GM19239 (cell line): ENCODE data around the gene FZR1.
"Not testable (repeated sequence)": the region's sequence is repeated elsewhere in the genome, so short reads cannot be mapped to it uniquely, and the experiment has no call there.

Experiments
- DNase-seq: peaks from one replicate; pipeline ENCODE4 v3.0.0; 2011; ENCODE audit warnings: low spot score; ENCODE audit not compliant: insufficient read length
- FAIRE-seq: peaks from 2 replicates; lab custom pipeline; 2011; peaks lifted over from hg19 to GRCh38; lab: Jason Lieb, UNC

Gene FZR1

DNA sequence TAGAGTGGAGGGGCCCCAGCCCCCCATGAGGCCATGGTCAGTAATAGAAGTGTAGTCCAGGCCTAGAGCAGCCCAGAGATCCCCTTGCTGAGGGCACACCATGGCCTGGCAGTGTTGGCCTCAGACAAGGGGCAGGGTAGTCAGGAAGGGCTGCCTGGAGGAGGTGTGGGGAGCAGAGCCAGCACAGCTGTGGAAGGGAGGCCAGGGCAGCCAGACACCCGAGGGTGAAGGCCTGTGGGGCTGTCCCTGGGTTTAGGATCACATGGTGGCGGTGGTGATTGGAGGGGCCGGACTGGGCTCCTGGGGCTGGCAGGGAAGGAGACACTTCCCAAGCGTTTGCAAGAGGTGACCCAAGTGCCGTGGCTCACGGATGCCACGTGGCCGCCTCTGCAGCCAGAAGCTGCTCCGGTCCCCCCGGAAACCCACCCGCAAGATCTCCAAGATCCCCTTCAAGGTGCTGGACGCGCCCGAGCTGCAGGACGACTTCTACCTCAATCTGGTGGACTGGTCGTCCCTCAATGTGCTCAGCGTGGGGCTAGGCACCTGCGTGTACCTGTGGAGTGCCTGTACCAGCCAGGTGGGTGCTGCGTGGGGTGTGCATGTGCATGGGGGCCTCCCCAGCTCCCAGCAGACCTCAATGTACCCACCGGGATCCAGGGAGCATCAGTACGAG, 21.3 kb downstream of the FZR1 start:
- FAIRE-seq, result no peak

DNA sequence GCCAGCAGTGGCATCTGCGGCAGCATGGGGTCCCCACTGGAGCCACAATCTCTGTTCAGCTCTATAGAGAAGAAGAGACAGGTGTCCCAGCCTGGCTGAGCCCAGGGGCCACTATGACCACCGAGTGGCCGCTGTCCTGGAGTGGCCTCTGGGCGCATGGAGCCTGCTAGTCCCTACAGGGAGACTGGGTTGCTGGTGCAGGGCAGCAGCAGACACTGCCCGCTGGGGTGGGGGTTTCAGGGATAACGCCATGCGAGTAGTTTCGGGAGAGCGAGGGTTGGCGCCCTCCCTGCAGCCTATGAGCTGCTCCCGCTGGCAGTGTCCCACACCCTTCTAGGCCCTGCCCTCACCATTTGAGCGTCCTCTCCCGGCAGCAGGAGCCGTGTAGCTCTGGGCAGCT, 22.0 kb downstream of the FZR1 start:
- no peak for FAIRE-seq
- no peak for DNase-seq

More for the DNA sequence above, 21.3 kb downstream of the FZR1 start:
- no peak for DNase-seq

DNA sequence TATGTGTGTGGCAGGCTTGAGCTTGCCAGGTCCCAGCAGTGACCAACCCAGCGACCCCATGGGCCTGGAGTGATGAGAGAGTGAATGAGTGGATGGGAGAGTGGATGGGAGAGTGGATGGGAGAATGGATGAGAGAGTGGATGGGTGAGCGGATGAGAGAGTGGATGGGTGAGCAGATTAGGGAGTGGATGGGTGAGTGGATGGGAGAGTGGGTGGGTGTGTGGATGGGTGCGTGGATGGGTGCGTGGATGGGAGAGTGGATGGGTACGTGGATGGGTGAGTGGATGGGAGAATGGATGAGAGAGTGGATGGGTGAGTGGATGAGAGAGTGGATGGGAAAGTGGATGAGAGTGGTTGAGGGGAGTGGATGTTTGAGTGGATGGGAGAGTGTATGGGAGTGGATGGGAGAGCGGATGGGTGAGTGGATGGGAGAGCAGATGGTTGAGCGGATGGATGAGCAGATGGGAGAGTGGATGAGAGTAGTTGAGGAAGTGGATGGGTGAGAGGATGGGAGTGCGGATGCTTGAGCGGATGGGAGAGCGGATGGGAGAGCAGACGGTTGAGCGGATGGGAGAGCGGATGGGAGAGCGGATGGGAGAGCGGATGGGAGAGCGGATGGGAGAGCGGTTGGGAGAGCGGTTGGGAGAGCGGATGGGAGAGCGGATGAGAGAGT, 22.6 kb downstream of the FZR1 start:
- DNase-seq, result no peak
- FAIRE-seq, result no peak

DNA sequence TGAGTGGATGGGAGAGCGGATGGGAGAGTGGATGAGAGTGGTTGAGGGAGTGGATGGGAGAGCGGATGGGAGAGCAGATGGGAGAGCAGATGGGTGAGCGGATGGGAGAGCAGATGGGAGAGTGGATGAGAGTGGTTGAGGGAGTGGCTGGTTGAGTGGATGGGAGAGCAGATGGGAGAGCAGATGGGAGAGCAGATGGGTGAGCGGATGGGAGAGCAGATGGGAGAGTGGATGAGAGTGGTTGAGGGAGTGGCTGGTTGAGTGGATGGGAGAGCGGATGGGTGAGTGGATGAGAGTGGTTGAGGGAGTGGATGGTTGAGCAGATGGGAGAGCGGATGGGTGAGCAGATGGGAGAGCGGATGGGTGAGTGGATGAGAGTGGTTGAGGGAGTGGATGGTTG, 23.2 kb downstream of the FZR1 start:
- DNase-seq, FAIRE-seq: not testable (repeated sequence)

DNA sequence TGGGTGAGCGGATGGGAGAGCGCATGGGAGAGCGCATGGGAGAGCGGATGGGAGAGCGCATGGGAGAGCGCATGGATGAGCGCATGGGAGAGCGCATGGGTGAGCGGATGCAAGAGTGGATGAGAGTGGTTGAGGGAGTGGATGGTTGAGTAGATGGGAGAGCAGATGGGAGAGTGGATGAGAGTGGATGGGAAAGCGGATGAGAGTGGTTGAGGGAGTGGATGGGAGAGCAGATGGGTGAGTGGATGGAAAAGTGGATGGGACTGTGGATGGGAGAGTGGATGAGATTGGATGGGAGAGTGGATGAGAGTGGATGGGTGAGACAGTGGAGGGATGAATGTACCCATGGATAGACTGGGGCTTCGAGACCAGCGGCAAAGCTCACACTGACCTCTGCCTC, 24.3 kb downstream of the FZR1 start:
- DNase-seq (no peak), FAIRE-seq (no peak)

DNA sequence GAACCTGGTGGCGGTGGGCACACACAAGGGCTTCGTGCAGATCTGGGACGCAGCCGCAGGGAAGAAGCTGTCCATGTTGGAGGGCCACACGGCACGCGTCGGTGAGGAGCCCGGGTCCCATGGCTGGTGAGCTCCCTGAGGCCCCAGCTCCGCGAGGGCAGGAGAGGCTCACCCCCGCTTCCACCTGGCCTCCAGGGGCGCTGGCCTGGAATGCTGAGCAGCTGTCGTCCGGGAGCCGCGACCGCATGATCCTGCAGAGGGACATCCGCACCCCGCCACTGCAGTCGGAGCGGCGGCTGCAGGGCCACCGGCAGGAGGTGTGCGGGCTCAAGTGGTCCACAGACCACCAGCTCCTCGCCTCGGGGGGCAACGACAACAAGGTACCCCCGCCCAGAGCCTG, 25.6 kb downstream of the FZR1 start:
- no peak for DNase-seq
- no peak for FAIRE-seq

DNA sequence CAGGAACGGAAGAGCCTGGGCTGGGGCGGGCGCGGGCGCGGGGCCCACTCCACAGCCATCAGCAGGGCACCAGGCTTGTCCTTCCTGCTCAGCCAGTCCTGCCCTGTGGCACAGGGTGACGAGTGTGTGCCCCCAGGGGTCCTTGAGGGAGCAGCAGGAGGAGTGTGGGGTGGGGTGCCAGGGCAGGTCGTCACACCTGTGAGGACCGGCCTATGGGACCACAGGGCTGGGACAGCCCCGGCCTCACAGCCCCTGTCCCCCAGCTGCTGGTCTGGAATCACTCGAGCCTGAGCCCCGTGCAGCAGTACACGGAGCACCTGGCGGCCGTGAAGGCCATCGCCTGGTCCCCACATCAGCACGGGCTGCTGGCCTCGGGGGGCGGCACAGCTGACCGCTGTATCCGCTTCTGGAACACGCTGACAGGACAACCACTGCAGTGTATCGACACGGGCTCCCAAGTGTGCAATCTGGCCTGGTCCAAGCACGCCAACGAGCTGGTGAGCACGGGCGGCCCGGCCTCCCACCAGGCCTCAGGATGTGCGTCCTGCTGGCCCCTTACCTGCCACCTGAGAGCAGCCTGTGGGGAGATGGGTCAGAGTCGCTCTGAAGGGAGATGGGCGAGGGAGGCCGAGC, 26.2 kb downstream of the FZR1 start:
- DNase-seq, result no peak
- no peak for FAIRE-seq

DNA sequence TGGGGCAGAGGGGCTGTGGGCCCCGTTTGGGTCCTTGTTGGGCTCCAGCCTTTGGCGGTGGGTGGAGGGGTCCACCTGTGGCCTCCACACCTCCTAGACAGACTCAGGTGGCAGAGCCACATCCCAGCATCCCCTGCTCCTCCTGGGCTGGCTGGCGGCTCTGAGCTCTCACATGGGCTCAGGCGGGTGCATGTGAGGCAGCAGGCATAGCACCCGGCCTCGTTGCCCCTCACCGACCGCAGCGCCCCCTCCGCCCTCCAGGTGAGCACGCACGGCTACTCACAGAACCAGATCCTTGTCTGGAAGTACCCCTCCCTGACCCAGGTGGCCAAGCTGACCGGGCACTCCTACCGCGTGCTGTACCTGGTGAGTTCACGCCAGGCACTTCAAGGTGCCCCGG, 26.9 kb downstream of the FZR1 start:
- no peak for FAIRE-seq

DNA sequence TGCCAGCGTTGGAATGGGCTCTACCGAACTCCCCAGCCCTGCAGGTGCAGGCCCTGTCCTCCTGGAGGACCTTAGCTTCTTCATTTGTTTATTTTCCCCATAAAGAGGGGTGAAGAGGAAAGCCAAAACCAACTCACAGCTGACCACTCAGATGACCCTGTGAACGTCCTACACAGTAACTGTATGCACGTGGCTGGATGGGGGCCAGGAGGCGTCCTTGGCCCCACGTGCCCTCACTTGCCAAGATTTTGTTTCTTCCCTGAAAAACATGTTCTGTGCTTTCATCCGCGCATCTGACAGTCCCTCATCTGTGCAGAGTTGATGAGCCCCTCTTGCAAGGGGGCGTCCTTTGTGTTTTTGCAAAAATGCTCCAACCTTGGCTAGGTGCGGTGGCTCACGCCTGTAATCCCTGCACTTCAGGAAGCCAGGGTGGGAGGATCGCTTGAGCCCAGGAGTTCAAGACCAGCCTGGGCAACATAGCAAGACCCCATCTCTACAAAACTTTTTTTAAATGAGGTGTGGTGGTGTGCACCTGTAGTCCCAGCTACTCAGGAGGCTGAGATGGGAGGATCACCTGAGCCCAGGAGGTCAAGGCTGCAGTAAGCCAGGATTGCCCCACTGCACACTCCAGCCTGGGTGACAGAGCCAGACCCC, 27.6 kb downstream of the FZR1 start:
- DNase-seq (no peak), FAIRE-seq (no peak)

More for the DNA sequence above, 26.9 kb downstream of the FZR1 start:
- DNase-seq, result no peak

DNA sequence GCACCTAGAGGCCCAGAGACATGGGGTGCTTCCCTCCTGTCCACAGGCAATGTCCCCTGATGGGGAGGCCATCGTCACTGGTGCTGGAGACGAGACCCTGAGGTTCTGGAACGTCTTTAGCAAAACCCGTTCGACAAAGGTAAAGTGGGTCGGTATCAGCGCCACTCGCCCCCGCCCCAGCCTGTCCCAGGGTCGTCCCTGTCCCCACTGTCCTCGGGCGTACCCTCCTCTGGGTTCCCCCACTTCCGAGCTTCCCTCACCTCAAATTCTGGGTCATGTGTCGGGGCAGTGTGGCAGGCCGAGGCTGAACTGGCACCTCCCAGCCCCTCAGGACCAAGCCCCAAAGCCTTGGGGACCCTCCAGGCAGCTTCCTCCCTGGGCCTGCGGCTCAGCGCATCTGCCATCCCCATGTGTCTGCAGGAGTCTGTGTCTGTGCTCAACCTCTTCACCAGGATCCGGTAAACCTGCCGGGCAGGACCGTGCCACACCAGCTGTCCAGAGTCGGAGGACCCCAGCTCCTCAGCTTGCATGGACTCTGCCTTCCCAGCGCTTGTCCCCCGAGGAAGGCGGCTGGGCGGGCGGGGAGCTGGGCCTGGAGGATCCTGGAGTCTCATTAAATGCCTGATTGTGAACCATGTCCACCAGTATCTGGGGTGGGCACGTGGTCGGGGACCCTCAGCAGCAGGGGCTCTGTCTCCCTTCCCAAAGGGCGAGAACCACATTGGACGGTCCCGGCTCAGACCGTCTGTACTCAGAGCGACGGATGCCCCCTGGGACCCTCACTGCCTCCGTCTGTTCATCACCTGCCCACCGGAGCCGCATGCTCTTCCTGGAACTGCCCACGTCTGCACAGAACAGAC, 28.5 kb downstream of the FZR1 start:
- FAIRE-seq (no peak), DNase-seq (no peak)

DNA sequence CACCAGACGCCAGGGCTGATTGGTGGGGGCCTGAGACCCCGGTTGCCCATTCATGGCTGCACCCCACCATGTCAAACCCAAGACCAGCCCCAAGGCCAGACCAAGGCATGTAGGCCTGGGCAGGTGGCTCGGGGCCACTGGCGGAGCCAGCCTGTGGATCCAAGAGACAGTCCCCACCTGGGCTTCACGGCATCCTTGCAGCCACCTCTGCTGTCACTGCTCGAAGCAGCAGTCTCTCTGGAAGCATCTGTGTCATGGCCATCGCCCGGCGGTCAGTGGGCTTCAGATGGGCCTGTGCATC, 29.1 kb downstream of the FZR1 start:
- FAIRE-seq (no peak), DNase-seq (no peak)

DNA sequence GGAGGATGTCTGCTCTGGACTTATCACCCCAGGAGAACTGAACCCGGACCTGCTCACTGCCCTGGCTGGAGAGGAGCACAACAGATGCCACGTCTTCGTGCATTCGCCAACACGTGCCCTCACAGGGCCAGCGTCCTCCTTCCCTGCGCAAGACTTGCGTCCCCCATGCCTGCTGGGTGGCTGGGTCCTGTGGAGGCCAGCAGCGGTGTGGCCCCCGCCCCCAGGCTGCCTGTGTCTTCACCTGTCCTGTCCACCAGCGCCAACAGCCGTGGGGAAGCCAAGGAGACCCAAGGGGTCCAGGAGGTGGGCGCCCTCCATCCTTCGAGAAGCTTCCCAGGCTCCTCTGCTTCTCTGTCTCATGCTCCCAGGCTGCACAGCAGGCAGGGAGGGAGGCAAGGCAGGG, 29.5 kb downstream of the FZR1 start:
- FAIRE-seq (no peak), DNase-seq (no peak)

DNA sequence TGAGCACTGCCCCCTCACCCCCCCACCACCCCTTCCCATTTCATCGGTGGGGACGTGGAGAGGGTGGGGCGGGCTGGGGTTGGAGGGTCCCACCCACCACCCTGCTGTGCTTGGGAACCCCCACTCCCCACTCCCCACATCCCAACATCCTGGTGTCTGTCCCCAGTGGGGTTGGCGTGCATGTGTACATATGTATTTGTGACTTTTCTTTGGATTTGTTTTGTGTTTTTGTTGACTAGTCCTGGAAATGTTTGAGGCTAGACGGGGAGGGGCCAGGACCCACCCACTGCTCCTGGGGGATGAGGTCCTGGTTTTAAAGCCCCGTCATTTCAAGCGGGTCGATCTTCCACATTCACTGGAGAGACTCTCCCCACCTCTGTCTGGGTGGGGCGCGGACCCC, 29.9 kb downstream of the FZR1 start:
- DNase-seq, result no peak

DNA sequence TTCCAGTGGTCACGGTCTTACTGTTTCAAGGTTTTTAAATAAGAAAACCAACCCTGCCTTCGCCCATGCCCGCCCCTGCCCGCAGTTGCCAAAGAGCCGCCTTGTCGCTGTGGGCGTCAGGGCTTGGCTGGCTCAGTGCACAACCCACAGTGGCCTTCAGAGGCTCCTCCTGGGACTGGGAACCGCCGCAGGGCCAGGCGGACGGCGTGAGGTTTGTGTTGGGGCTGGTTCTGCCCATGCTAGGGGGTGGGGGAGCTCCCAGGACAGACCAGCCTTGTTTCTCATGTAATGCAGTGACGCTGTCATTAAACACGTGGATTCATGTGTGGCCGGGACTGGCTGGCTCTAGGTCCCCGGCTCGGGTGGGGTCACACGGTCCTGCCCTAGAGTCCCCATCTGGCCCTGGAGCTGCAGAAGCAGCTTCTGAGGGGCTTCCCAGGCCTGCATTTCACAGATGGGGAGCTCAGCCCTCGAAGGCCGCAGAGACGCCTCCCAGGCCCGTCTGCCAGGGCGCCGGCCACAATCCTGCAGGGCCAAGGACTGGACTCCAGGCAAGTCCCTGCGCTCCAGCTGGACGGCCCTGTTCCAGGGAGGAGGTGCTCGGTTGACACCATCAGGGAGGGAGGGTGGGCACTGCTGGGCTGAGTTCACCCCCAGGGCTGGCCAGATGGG, 30.5 kb downstream of the FZR1 start:
- no peak for DNase-seq
- no peak for FAIRE-seq

More for the DNA sequence above, 29.9 kb downstream of the FZR1 start:
- no peak for FAIRE-seq

DNA sequence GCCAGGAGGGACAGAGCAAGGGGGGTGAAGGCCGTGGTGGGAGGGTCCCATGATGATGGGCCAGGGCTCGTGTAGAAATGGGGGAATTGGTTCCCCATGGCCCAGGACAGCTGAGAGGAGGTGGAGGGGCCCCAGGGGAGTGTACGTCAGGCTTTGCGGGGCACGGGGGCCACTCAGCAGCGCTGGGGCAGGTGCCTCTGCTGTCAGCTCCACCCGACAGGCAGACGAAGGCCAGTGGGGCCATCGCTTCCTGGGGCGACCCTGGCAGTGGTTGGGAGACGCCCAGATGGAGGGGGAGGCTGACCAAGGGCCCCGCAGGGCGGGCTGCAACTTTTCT, 31.0 kb downstream of the FZR1 start:
- DNase-seq (no peak), FAIRE-seq (no peak)

DNA sequence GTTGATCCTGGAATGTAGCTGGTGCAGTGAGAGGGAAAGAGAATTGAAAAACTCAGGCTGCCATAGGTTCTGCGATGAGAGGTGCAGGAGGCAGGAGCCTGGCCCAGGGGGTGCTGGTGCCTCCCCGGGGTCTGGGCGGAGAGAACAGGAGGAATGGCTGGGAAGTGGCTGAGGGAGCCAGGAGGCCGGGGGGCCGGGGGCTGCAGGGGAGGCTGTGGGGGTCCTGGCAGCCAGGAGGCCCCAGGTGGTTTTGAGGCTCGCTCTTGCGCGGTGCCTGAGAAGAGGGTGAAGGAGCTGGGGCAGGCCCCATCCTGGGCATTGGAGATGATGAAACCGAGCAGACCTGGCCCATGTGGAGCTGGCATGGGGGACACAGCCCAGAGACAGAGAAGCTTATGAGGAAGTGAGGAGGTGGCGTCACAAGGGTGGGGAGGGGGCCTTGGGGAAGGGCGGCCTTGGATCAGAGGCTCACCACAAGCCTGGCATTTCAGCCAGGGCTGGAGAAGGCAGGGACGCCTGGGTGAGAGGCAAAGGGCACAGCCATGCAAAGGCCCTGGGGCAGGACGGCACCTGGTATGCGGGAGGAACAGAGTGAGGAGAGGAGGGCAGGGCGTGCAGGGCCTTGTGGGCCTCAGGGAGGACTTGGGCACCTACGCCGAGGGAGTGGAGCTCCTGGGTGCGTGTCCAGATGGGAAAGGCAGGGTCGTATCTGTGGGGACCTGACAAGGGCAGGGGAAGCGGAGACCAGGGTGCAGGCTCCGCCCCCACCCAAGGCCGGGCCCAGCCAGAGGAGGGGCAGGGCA, 31.5 kb downstream of the FZR1 start:
- FAIRE-seq (no peak), DNase-seq (no peak)

DNA sequence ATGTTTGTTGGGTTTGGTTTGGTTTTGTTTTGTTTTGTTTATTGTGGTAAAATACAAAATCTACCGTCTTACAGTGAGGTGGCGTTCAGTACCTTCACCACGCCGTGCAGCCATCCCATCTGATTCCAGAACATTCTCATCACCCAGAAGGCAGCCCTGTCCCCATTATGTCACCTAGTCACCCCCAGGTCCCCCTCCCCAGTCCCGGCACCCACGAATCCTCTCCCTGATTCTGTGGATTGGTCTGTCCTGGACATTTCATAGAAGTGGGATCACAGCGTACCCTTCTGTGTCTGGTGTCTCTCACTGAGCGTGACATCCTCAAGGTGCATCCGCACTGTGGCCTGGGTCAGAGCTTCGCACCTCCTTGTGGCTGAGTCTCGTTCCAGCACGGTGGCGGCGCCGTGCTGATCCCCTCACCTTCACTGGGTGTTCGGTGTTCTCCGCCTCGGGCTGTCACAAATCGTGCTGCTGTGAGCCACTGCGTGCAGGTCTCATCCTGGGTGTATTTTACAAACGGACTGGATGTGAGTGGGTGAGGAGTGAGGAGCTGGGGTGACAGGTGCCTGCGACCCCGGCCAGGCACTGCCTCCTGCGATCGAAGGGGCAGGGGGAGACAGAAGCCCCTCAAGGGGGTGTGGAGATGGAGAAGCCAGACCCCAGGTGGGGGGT, 32.3 kb downstream of the FZR1 start:
- DNase-seq, result no peak
- FAIRE-seq, result no peak

DNA sequence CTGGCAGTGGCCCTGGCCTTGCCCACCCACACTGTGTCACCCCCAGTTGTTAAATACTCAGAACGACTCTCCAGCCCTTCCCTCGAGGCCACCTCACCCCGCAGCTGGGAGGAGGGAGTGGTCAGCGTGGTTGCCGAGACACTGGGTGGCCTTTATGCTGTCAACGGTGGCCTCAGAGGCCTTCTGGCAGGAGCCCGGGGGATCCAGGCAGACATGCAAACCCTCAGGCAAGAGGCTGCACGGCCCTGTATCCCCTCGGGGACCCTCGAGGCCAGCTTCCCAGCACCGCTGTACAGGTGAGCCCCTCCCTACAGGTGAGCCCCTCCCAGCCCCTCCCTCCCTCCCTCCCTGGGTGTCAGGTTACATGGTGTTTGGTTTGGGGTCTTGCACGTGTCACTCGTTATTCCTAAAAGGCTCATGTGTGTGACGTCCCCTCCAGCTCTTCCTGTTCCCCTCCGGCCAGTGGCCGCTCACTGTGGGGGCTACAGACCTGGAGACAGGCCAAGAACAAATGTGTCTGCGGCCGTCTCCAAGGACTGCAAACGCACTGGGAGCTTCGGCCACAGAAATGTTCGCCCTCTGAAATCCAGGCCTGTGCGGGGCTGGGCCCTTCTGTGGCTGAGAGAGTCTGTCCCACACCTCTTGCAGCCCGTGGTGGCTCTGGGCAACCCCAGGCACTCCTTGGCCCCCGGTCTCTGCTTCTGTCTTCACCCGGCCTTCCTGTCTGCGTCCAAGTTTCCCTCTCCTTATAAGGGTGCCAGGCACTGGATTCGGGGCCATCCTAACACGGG, 33.0 kb downstream of the FZR1 start, which contains the start of gene TEKTIP1:
TEKTIP1 (plus strand) TSS at position 210 of the 791 bp plus-strand sequence; CDS start at position 214, 4 bp downstream.
- no peak for DNase-seq
- no peak for FAIRE-seq
